ENCODE data around the gene SESN1.

GRCh38 chr6:109082188-109082577 is 12.5 kb downstream of the SESN1 start:
- peak; percentile 42 to 68 for TF ChIP-seq POLR2A (IDR thresholded peaks at IDR 0.05)
- TF ChIP-seq CTCF (IDR thresholded peaks at IDR 0.05 in 4 of 5, conservative IDR thresholded peaks at IDR 0.05 in 1 of 5): peak in 3 of 5 experiments; percentile 50 to 60 (median 53)
